MCF 10A (cell line): Measurements from ENCODE around the gene ATP5MC2. TPM values are rescaled to one million over a fixed set of nuclear protein-coding genes. Genes with fewer than 3 reads are reported as not detected.

Source experiments
- BruUV-seq: library from RNA; stranded (reverse); fragments of 400-500 nt; replicated peaks from 2 replicates; lab custom pipeline; 2021; lab: Mats Ljungman, UMichigan
- CTCF ChIA-PET: fragments of 300-600 bp; sonication (Branson Sonifier 250); formaldehyde crosslinking; extraction: SDS; loops from one replicate; lab custom pipeline; 2021; ENCODE audit warnings: antibody characterized with exemption, inconsistent platforms; lab: Yijun Ruan, JAX
- POLR2A ChIA-PET: fragments of 300-600, 350-650 bp; sonication (Branson Sonifier 250); formaldehyde crosslinking; extraction: SDS; loops from one replicate; lab custom pipeline; 2020; ENCODE audit warnings: antibody characterized with exemption, inconsistent platforms; lab: Yijun Ruan, JAX
- DNase-seq: peaks from one replicate; pipeline ENCODE4 v3.0.0-alpha.2; 2018; ENCODE audit not compliant: unreplicated experiment
- H3K27ac Mint-ChIP-seq: one replicate; pipeline ENCODE4 v1.8.0; 2022; ENCODE audit warnings: mild to moderate bottlenecking, low read depth, mixed read lengths; ENCODE audit not compliant: unreplicated experiment
- H3K27me3 Mint-ChIP-seq: one replicate; pipeline ENCODE4 v1.8.0; 2022; ENCODE audit warnings: mixed read lengths; ENCODE audit not compliant: insufficient read depth, unreplicated experiment
- H3K36me3 Mint-ChIP-seq: one replicate; pipeline ENCODE4 v1.8.0; 2022; ENCODE audit warnings: mild to moderate bottlenecking, moderate library complexity, mixed read lengths; ENCODE audit not compliant: insufficient read depth, unreplicated experiment
- H3K4me1 Mint-ChIP-seq: one replicate; pipeline ENCODE4 v1.8.0; 2022; ENCODE audit warnings: mixed read lengths; ENCODE audit not compliant: insufficient read depth, unreplicated experiment
- H3K4me3 Mint-ChIP-seq: one replicate; pipeline ENCODE4 v1.8.0; 2022; ENCODE audit warnings: mild to moderate bottlenecking, moderate library complexity, mixed read lengths; ENCODE audit not compliant: unreplicated experiment
- H3K9me3 Mint-ChIP-seq: one replicate; pipeline ENCODE4 v1.8.0; 2022; ENCODE audit warnings: mixed read lengths; ENCODE audit not compliant: unreplicated experiment
- intact Hi-C: fragments of 100-400 bp; cut with micrococcal nuclease; formaldehyde crosslinking; loops from 2 replicates; pipeline ENCODE4 v1.14.1; 2022
- total RNA-seq: library from RNA; stranded (reverse); gene quantifications from 2 replicates; pipeline ENCODE4 v1.2.3, GENCODE V29; 2022
- TF ChIP-seq, protein P1 (sequence below): fragments of 200-600 bp; IDR thresholded peaks from one replicate; pipeline ENCODE4 v1.8.0; 2022; ENCODE audit warnings: antibody characterized with exemption, mild to moderate bottlenecking; ENCODE audit not compliant: unreplicated experiment

Gene ATP5MC2
- total RNA-seq, 1 experiment from 2014 or later: 381 TPM

DNA sequence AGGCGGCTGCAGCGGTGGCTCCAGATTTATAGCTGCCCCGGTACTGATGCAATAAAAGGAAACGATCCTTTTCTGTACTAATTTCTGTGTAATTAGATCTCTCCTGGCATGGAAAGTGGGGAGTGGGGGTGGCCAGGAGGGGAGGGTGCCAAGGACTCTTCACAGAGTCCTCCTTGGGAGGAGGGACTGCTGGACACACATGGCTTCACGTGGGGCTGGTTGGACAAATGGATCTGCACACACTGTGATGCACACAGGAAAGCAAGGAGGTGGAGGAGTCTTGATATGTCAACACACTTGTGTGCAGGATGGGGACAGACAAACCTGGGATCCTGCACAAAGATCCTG, 23.8 kb upstream of the ATP5MC2 start:
- H3K27me3 Mint-ChIP-seq: peaks cover 66% of the 10 kb centered on the region
- H3K36me3 Mint-ChIP-seq: no peaks in the 10 kb centered on the region
- H3K9me3 Mint-ChIP-seq: no peaks in the 10 kb centered on the region
- POLR2A ChIA-PET: interaction anchor here (1.0 kb wide), 1 partner anchor 27 kb away, joined by 4 read pairs; the partner anchor contains the start of gene CALCOCO1
- no peak overlapping the region for H3K4me3 Mint-ChIP-seq
- TF ChIP-seq, protein P1, sequence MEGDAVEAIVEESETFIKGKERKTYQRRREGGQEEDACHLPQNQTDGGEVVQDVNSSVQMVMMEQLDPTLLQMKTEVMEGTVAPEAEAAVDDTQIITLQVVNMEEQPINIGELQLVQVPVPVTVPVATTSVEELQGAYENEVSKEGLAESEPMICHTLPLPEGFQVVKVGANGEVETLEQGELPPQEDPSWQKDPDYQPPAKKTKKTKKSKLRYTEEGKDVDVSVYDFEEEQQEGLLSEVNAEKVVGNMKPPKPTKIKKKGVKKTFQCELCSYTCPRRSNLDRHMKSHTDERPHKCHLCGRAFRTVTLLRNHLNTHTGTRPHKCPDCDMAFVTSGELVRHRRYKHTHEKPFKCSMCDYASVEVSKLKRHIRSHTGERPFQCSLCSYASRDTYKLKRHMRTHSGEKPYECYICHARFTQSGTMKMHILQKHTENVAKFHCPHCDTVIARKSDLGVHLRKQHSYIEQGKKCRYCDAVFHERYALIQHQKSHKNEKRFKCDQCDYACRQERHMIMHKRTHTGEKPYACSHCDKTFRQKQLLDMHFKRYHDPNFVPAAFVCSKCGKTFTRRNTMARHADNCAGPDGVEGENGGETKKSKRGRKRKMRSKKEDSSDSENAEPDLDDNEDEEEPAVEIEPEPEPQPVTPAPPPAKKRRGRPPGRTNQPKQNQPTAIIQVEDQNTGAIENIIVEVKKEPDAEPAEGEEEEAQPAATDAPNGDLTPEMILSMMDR: no peak
- DNase-seq: no peak
- H3K27ac Mint-ChIP-seq: no peak overlapping the region
- H3K4me1 Mint-ChIP-seq: peaks cover 5% of the 10 kb centered on the region
- CTCF ChIA-PET: interaction anchor here (0.9 to 4.5 kb wide), 10 partner anchors 11 to 502 kb away, joined by 3 to 172 read pairs (median 4); no protein-coding TSS in a partner anchor
- intact Hi-C loops: loop anchor here (5.0 kb wide), 1 partner anchor 288 kb away; the partner anchor contains the start of gene HOXC10
- no TSS peak for BruUV-seq

DNA sequence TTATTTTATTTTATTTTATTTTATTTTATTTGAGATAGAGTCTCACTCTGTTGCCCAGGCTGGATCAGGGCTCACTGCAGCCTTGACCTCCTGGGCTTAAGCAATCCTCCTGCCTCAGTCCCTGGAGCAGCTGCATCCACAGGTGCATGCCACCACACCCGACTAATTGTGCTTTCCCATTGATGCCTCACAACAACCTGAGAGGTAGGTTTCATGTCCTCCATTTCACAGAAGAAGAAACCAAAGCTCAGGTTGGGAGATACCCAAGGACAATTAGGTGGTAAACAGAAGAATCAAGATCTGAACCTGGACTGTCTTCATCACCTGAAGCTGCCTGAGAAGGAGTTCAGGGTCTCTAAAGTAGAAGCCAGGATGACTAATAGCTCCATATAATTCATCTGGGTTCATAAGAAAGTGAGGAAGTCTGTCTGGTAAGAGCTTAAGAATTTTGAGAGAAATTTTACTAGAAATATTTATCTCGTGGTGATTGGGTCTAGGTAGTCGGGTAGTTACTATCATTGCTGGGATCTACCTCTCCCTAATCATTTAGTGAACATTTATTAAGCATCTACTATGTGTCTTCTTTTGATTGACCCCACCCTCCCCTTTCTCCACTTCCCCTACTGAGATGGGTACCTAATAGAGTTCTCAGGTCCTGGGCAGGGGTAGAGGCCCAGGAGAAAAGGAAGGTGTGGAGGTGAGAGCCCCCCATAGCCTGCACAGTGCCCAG, 23.2 kb upstream of the ATP5MC2 start:
- CTCF ChIA-PET: interaction anchor here (0.6 to 4.5 kb wide), 10 partner anchors 11 to 502 kb away, joined by 3 to 172 read pairs (median 4); no protein-coding TSS in a partner anchor
- TF ChIP-seq, protein P1: no peak
- Mint-ChIP-seq H3K27ac (no peak overlapping the region), H3K4me1 (peaks cover 5% of the 10 kb centered on the region), H3K27me3 (peaks cover 61% of the 10 kb centered on the region), H3K4me3 (no peak overlapping the region), H3K9me3 (no peaks in the 10 kb centered on the region), H3K36me3 (no peaks in the 10 kb centered on the region)
- POLR2A ChIA-PET: interaction anchor here (0.9 to 1.0 kb wide), 2 partner anchors 24 to 28 kb away, joined by 3 to 4 read pairs; partner anchors contain the start of gene CALCOCO1
- BruUV-seq: no TSS peak
- DNase-seq: no peak
- intact Hi-C loops: no loop called here

DNA sequence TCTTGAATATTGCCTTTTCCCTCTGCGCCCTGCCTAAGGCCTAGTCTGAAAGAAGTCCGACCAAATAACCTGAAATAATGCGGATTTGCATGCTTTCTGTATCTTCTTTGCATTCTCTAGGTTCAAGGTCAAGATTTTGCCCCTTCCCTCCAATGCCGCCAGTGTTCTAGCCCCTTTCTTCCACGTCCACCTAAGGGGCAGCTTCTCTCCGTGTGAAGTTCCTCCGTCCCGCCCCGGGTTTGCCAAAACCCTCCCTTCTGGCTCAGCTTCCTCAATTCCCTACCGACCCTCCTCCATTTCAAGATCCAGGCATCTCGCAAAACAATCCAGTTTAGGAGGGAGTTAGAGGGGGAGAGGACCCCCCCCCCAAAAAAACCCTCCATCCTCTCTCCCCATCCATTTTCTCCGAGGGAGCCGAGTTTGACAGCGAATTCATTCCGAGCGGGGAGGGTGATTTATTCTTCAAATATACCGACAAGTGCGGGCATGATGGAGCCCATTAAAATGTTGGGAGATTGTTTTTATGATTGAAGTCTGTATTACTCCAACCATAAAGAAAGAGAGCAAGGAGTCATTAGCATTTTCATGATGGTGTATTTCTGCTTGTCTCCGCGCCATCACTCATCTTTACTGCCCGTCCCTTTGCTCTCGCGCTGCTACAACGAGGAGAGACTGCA, 20.9 kb upstream of the ATP5MC2 start:
- Mint-ChIP-seq H3K36me3 (no peaks in the 10 kb centered on the region), H3K9me3 (peaks cover 2% of the 10 kb centered on the region), H3K27me3 (peaks cover 42% of the 10 kb centered on the region), H3K27ac (no peak overlapping the region), H3K4me3 (no peak overlapping the region), H3K4me1 (peaks cover 1% of the 10 kb centered on the region)
- no peak for DNase-seq
- intact Hi-C loops: no loop called here
- CTCF ChIA-PET: interaction anchor here (1.0 to 4.5 kb wide), 3 partner anchors 47 to 50 kb away, joined by 3 to 172 read pairs (median 5); no protein-coding TSS in a partner anchor
- no TSS peak for BruUV-seq
- POLR2A ChIA-PET: no interaction called here
- TF ChIP-seq, protein P1: no peak

DNA sequence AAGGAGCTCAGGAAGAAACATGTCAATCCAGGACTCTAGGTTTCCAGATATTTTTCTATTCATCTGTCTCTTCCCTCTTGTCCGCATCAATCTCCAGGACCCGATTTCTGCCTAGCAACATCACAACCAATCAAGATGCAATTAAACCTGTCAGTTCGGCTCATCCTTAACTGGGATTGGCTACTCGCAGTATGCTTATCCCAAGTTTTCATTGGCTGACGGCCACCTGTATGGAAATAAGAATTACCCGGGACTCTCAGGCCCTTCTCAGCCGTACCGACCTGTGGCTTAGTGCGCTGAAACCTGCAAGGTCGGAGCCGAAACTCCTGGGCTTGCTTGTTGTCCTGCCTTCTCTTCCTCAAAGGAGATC, 20.4 kb upstream of the ATP5MC2 start:
- intact Hi-C loops: no loop called here
- Mint-ChIP-seq H3K9me3 (peaks cover 7% of the 10 kb centered on the region), H3K36me3 (no peaks in the 10 kb centered on the region), H3K4me1 (no peaks in the 10 kb centered on the region), H3K27ac (no peak overlapping the region), H3K27me3 (peaks cover 42% of the 10 kb centered on the region), H3K4me3 (no peak overlapping the region)
- TF ChIP-seq, protein P1: no peak
- DNase-seq: peak; percentile 93
- no TSS peak for BruUV-seq
- ChIA-PET CTCF (interaction anchor here (1.0 kb wide), 2 partner anchors 47 to 50 kb away, joined by 3 to 5 read pairs; no protein-coding TSS in a partner anchor), POLR2A (interaction anchor here (0.6 kb wide), 1 partner anchor 455 kb away, joined by 3 read pairs; no protein-coding TSS in a partner anchor)
